ENCODE measurements around the gene TRPT1. TPM values are rescaled to one million over a fixed set of nuclear protein-coding genes. Genes with fewer than 3 reads are reported as not detected.

TRPT1 gene
- total RNA-seq, 4 donors from 2014 or later = 34.1 to 89.1 (median 43.6) TPM

DNA sequence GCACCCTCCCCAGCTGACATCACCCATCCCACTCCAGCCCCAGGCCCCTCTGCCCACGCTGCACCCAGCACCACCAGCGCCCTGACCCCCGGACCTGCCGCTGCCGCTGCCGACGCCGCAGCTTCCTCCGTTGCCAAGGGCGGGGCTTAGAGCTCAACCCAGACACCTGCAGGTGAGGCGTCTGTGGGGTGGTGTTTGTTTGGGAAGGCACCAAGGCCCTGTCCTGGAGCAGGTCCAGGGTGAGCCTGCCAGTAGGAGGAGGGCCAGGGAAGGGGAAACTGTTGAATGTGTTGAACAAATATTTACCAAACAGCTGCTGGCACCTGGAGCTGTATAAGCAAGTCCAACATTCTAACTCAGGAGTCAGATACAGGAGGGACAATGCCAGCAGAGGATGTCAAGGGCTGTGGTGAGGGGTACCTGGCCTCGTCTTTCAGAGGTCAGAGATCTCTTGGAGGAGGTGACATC lies 11.5 kb upstream of the TRPT1 start:
- TF ChIP-seq CTCF (IDR thresholded peaks at IDR 0.05; ENCODE audit: low read depth) = no peak

- no peak for TF ChIP-seq CTCF (IDR thresholded peaks at IDR 0.05; ENCODE audit: low read depth)
Measured at GRCh38 chr11:64235437-64236161, 9.6 kb upstream of the TRPT1 start.

DNA sequence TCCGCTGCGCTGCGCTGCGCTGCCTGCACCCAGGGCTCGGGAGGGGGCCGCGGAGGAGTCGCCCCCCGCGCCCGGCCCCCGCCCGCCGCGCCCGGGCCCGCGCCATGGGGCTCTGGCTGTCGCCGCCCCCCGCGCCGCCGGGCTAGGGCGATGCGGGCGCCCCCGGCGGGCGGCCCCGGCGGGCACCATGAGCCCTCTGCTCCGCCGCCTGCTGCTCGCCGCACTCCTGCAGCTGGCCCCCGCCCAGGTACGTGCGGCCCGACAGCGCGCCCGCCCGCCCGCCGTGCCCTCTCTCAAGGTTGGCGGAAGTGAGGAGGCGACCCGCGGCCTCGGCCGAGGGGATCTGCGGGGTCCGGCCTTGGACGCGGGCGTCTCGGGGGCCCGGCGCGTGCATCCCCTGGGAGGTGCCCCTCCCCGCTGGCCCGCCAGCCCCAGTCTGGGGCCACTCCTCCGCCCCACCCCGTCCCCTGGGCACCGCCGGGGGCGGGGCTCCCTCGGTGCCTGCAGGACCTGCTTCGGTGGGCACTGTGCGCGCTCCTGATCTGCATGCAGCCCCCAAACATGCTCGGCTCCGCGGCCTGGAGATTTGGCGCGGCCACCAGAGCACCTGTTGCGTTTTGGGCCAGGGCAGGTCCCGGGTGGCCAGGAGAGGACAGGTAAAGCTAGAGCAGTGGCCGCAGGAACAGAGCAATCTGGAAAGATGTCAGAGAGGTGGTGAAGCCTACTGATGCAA lies 8.8 kb upstream of the TRPT1 start:
- TF ChIP-seq CTCF (IDR thresholded peaks at IDR 0.05; ENCODE audit: low read depth) = no peak

DNA sequence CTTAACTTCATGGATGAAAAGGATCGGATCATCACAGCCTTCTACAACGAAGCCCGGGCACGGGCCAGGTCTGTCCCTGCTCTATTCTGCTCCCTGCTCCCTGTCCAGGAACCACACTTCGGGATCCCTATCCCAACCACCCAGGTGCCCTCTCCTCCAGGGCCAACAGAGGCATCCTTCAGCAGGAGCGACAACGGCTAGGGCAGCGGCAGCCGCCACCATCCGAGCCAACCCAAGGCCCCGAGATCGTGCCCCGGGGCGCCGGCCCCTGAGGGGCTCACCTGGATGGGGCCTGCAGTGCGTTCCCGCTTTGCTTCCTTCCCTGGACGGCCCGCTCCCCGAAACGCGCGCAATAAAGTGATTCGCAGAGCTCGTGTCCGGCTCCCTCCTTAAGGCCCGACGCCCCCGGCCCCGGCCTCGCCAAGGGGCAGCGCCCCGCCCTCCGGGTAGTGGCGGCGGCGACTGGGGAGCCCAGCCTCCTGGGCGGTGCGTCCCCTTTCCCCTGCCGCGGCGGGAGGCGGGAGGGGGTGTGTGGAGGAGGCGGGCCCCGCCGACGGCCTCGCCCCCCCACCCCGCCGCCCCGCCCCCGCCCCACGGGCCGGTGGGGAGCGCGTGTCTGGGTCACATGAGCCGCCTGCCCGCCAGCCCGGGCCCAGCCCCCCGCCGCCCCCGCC lies 8.1 kb upstream of the TRPT1 start, which contains the start of gene VEGFB:
VEGFB (plus strand) TSS at position 672 of the 674 bp plus-strand sequence. CDS start 250 bp downstream, outside the sequence.
- no peak for TF ChIP-seq CTCF (IDR thresholded peaks at IDR 0.05; ENCODE audit: low read depth)

- no peak for TF ChIP-seq CTCF (IDR thresholded peaks at IDR 0.05; ENCODE audit: low read depth)
Measured at GRCh38 chr11:64232967-64233315, 7.0 kb upstream of the TRPT1 start.

- TF ChIP-seq CTCF (IDR thresholded peaks at IDR 0.05; ENCODE audit: low read depth) = no peak
Measured at GRCh38 chr11:64232182-64232966, 6.4 kb upstream of the TRPT1 start.
